Stromal cell of bone marrow (primary cell): ENCODE data around the gene MAPT.
"Not testable (repeated sequence)": the region's sequence is repeated elsewhere in the genome, so short reads cannot be mapped to it uniquely, and the experiment has no call there.

Experiments
- DNase-seq: peaks from one replicate; pipeline ENCODE4 v3.0.0-alpha.2; 2012; ENCODE audit warnings: low read depth

The MAPT gene

GRCh38 chr17:45929344-45929743 is 35.0 kb downstream of the MAPT start:
- DNase-seq = no peak

- DNase-seq = no peak
Measured at GRCh38 chr17:45930420-45930951, 36.1 kb downstream of the MAPT start.

DNA sequence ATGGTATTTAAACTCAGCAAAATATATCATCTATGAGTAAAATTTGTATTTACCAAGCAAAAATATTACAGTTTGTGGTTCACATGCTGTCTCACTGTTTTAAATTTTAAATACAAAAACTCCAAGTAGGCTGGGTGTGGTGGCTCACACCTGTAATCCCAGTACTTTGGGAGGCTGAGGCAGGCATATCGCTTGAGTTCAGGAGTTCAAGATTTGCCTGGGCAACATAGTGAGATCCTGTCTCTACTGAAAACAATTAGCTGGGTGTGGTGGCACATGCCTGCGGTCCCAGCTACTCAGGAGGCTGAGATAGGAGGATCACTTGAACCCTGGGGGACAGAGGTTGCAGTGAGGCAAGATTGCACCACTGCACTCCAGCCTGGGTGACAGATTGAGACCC is 37.3 kb downstream of the MAPT start:
- DNase-seq = no peak

DNA sequence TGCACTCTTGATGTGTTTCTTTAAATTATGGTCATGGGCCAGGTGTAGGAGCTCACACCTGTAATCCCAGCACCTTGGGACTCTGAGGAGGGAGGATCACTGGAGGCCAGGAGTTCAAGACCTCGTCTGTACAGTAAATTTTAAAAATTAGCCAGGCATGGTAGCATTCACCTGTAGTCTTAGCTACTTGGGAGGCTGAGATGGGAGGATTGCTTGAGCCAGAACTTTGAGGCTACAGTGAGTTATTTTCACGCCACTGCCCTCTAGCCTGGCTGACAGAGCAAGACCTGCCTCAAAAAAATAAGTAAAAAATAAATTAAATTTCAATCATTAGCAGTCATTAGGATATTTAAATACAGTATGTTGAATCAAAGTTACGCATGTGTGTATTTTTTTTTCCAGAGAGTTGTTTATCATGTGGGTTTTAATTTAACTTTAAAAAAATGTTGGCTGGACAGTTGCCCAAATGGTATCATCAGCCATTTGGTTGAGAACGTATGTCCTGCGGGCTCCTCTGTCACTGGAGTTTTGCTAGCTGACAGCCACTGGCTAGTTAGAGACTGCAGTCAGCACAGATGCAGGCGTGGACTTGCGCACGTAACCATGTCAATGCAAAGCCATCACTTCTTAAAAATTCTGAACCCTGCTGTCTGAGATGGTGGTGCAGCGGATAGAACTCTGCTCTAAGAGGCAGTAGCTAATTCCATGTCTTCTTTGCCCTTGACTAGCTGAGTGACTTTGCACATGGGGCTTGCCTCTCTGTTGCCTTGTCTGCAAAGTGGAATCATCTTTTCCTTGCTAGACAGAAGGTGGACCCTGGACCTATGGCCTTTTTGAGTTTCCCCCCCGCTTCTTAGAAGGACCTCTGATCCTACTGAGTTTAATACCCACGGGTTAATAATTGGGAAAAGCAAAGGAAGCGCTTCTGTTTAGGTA is 40.0 kb downstream of the MAPT start:
- no peak for DNase-seq

DNA sequence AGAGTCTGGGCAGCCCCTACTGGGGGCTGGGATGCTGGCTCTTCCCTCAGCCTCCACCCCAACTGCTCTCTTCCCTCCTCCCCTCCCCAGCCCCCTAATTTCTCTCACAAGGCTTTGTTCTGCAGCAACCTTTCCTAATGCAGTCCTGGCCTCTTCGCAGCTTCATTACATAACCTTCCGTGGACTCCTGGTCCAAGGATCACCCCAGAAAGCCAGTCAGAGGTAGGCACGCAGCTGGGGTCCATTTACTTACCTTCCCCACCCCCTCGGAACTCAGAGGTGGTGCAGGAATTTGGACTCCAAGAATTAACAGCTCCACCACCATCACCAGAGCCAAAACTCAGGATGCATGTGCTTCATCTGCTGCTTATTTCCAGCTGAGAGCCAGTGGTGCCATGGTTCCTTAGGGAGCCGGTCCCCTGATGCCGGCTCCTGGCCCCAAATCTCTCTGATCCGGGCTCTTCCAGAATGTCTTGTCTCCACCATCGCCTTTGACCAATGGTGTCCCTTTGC is 40.9 kb downstream of the MAPT start:
- DNase-seq = no peak

- no peak for DNase-seq
Measured at GRCh38 chr17:45935710-45936509, 41.6 kb downstream of the MAPT start.

DNA sequence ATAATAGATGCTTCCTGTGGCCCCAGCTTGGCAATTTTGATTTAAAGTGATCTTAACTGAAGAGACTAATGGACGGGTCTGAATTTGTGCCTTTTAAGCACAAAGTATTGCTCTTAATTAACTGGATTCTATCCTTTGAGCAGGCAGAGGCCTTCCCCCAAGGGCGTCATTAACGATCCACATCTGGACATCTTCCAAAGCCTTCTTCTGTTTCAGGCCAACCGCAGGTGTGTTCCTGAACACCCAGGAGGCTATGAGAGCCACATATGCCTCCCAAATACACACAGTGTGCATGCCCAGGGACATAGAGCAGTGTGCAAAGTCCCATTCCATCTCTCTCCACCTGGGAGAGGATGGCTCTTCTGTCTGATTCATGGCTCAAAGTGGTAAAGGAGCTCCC is 42.3 kb downstream of the MAPT start:
- DNase-seq = no peak

- not testable (repeated sequence) for DNase-seq
Measured at GRCh38 chr17:45937186-45937585, 42.8 kb downstream of the MAPT start.

DNA sequence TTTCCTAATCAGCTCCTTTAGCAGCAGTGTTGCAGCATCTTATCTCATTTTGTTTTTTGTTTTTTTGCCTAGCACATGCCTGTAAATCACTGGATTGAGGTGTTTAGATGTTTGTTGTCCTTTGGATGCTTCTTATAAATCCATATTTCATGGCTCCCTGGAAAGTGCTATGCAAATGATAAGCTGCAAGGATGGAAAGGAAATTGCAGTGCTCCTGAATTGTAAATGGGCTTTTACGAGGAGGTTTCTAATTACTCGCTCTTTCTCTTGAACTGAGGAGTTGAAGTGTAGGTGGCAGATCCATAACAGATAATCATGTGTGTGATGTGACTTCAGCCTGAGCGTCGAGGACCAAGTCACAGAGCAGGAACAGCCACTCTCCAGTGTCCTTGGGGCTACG is 45.0 kb downstream of the MAPT start:
- no peak for DNase-seq

DNA sequence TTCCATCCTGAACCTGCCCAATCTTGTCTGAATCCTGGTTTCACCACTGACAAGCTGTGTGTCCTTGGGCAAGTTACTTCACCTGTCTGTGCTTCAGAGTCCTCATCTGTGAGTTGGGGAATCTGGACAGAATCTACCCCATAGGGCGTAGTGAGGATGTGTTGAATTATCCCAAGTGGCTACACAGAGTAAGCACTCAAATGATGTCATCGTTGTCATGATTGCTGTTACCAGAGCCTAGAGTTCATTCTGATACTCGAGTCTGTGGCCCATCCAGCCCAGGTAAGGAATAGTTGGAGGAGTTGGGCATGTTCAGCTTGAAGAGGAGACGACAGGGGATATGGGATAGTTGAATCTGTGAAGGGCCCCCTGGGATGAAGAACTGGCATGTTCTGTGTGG is 45.9 kb downstream of the MAPT start:
- no peak for DNase-seq

DNA sequence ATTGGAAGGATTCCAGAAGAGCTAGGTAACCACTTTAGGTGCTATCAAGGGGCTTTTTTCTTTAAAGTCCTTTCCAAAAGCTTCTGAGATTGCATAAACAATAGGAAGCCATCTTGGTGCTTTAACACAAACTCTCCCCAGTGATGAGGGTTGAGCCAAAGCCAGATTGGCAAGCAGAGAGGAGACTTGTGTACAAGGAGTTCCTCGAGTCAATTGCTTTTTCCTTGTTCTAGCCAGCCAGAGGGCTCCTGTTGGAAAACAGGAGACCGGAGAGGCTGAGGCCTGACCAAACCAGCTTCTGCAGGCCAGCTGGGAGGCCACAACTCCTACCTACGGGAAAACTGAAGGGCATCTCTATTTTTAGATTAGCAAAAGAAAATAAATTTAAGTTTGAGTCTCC is 46.5 kb downstream of the MAPT start:
- no peak for DNase-seq

DNA sequence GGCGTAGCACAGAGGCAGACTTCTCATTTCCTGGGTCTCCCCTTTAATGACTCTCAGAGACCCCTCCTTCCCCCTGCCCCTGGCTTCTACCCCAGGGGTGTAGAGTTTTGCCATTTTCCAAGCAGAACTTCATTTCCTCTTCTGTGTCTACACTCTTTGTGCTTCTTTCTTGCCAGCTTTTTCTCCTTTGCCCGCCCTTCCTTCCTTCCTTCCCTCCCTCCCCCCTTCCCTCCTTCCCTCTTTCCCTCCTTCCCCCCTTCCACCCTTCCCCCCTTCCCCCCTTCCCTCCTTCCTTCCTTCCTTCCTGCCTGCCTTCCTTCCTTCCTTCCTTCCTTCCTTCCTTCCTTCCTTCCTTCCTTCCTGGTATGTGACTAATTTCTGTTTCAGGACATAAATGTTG is 47.0 kb downstream of the MAPT start:
- DNase-seq = no peak

GRCh38 chr17:45942284-45942683 is 47.9 kb downstream of the MAPT start:
- DNase-seq = no peak

DNA sequence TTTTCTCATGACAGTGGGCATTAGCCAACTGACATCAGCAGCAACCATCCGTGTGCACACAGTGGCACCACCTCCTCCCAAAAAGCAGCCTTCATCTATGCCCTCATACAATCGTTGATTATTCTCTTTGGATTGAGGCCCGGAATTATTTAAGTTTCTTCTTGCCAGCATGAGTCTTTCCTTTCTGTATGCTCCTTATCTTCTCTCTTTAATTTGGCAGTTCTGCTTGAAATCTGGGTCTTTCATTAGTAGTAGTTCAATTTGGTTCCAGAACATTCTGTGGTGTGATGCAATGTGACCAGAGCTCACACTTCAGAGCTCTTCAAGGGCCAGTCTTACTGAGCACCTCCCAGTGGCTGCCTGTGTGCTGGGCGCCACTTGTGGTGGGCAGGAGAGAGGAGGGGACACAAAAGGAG is 52.5 kb downstream of the MAPT start:
- no peak for DNase-seq

- DNase-seq = no peak
Measured at GRCh38 chr17:45948498-45948880, 54.1 kb downstream of the MAPT start.

DNA sequence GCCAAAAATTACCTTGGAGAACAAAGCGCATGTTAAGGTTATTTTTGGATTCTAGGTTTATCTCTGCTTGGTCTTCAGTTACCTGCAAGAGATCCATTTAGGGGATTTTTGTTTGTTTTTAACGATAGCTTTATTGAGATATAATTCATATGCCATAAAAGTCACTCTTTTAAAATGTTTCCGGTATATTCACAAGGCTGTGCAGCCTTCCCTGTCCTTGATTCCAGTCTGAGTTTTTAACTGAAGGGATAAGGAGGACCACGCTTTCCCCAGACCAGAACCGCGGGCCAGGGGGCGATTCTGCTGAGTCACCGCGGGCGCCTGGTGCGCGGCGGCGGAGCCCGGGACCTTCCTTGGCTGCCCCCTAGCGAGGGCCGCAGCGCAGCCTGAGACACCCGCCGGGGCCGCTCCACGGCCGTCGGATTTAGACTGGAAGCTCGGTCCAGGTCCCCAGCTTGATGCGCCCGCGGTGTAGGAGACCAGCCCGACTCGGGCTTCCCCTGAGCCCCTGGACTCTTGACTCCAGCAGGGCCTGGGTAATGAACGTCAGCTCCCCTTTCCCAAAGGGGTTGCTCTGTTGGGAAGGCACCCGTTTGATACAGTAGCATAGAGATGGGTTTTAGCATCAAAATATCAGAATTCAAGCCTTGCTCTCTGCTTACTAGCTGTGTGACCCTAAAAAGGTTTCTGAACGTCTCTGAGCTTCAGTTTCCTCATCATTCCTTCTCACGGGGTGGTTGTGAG is 54.7 kb downstream of the MAPT start:
- DNase-seq = peak; percentile 39

- no peak for DNase-seq
Measured at GRCh38 chr17:45949755-45950320, 55.5 kb downstream of the MAPT start.

DNA sequence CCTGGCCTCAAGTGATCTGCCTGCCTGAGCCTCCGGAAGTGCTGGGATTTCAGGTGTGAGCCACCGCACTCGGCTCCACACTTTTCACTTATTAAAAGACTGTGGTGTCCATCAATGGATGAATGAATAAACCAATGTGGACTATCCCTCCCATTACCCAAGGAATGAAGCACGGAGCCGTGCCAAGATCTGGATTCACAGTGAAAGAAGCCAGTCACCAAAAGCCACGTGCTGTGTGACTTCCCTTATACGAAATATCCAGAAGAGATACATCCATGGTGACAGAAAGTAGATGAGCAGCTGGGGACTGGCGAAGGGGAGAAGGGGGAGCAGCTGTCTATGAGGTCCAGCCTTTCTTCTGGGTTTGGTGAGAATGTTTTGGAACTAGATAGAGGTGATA is 56.5 kb downstream of the MAPT start:
- no peak for DNase-seq

DNA sequence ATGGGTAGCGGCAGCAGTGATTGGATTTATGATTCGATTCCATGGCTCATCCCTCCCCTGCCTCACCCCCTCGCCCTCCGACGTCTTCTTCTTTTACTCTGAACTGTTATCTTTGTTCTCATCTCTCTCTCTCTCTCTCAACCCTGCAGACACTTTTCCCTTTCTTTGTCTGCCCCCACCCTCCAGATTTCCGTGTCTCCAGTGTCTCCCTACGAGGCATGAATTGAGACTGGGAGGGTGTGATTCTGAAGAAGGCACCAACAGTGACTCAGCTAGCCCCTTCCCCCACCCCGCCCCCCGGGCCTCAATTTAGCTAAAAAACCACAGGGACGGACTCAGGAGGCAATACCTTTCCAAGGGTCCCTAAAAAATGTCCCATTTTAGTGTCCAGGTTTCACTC is 57.0 kb downstream of the MAPT start:
- no peak for DNase-seq

- DNase-seq = no peak
Measured at GRCh38 chr17:45951941-45952340, 57.6 kb downstream of the MAPT start.

DNA sequence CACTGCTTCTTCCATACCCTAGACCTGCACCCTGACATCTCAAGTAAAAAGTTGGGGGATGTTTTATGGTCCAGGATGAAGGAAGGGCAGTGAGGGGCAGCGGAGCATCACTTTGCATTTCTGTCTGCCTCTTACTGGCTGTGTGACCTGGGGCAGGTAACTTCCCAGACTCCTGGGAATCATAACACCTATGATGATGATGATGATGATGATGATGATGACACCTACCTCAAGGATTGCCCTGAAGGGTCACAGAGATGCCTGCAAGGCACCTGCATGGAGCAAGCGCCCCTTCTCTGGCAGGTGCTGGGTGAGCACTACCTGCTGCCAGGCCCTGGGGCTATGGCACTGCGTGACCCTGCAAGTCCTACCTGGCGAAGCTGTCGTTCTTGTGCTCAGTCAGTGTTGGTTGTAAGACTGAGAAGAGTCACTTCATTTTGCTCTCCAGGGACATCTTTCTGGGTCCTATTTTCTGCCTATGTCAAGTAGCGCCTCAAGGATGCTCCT is 58.5 kb downstream of the MAPT start:
- DNase-seq = no peak

DNA sequence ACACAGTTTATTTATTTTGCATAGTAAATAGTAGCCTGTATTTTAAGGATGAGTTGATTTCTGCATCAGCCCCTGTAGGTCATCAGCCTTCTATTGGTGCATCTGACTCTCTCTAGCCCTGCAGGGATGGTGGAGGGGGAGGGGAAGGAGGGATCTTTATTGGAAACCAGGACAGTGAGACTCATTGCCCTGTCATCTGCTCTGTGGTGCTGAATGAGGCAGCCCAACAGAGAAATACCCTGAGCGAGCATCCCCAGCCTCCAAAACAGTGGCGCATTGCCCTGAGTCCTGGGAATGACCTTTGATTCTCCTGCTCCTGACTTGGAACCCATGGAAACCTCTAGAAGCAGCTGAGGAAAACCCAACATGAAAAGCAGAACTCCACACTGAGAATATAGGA is 59.2 kb downstream of the MAPT start:
- no peak for DNase-seq
